Endothelial cell of umbilical vein (primary cell): ENCODE measurements around the gene PLCG2.
"Not testable (repeated sequence)": the region's sequence is repeated elsewhere in the genome, so short reads cannot be mapped to it uniquely, and the experiment has no call there.

Source experiments
- EZH2 ChIP-seq: IDR thresholded peaks from 2 replicates; pipeline ENCODE4 v1.6.1; 2012; ENCODE audit warnings: borderline replicate concordance, low read depth, mild to moderate bottlenecking, moderate library complexity, low read length, inconsistent platforms; ENCODE audit not compliant: severe bottlenecking
- FOS ChIP-seq: IDR thresholded peaks from 2 replicates; pipeline ENCODE4 v1.6.1; 2011; ENCODE audit warnings: mild to moderate bottlenecking, low read length, moderate library complexity, borderline replicate concordance; ENCODE audit not compliant: insufficient read depth
- JUN ChIP-seq: IDR thresholded peaks from 2 replicates; pipeline ENCODE4 v1.6.1; 2011; ENCODE audit warnings: borderline replicate concordance, low read depth; ENCODE audit not compliant: insufficient read length, insufficient read depth
- MYC ChIP-seq: IDR thresholded peaks from one replicate; pipeline ENCODE4 v1.6.1; 2011; ENCODE audit warnings: mild to moderate bottlenecking, low read depth, low read length
- POLR2A ChIP-seq: IDR thresholded peaks from 2 replicates; pipeline ENCODE4 v1.6.1; 2012; ENCODE audit warnings: low read depth, mild to moderate bottlenecking, control low read depth, low read length
- POLR2AphosphoS5 ChIP-seq: IDR thresholded peaks from 2 replicates; pipeline ENCODE4 v1.6.1; 2012; ENCODE audit warnings: low read depth, mild to moderate bottlenecking, control low read depth, low read length, moderate library complexity; ENCODE audit not compliant: insufficient read depth
- TF ChIP-seq, protein P1 (sequence below), 2 donors: IDR thresholded peaks; 1 replicate in 1 of 2; 2 replicates in 1 of 2; pipeline ENCODE4 v1.5.1; 2011; ENCODE audit warnings: low read length in 2 of 2, mild to moderate bottlenecking in 2 of 2, moderate library complexity in 2 of 2, control low read depth in 1 of 2, inconsistent platforms in 1 of 2, low read depth in 1 of 2; ENCODE audit not compliant: insufficient read depth in 1 of 2; ENCODE audit errors: extremely low read depth in 1 of 2
- TF ChIP-seq, protein P2 (sequence below): IDR thresholded peaks from 2 replicates; pipeline ENCODE4 v1.6.1; 2011; ENCODE audit not compliant: insufficient read depth, insufficient read length

DNA sequence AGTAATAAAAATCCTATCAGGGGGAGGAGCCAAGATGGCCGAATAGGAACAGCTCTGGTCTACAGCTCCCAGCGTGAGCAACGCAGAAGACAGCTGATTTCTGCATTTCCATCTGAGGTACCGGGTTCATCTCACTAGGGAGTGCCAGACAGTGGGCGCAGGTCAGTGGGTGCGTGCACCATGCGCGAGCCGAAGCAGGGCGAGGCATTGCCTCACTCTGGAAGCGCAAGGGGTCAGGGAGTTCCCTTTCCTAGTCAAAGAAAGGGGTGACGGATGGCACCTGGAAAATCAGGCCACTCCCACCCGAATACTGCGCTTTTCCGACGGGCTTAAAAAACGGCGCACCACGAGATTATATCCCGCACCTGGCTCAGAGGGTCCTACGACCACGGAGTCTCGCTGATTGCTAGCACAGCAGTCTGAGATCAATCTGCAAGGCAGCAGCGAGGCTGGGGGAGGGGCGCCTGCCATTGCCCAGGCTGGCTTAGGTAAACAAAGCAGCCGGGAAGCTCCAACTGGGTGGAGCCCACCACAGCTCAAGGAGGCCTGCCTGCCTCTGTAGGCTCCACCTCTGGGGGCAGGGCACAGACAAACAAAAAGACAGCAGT lies 198.3 kb downstream of the PLCG2 start:
- TF ChIP-seq, protein P1, sequence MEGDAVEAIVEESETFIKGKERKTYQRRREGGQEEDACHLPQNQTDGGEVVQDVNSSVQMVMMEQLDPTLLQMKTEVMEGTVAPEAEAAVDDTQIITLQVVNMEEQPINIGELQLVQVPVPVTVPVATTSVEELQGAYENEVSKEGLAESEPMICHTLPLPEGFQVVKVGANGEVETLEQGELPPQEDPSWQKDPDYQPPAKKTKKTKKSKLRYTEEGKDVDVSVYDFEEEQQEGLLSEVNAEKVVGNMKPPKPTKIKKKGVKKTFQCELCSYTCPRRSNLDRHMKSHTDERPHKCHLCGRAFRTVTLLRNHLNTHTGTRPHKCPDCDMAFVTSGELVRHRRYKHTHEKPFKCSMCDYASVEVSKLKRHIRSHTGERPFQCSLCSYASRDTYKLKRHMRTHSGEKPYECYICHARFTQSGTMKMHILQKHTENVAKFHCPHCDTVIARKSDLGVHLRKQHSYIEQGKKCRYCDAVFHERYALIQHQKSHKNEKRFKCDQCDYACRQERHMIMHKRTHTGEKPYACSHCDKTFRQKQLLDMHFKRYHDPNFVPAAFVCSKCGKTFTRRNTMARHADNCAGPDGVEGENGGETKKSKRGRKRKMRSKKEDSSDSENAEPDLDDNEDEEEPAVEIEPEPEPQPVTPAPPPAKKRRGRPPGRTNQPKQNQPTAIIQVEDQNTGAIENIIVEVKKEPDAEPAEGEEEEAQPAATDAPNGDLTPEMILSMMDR (IDR thresholded peaks at IDR 0.05; ENCODE audit: extremely low read depth in 1 of 2, insufficient read depth in 1 of 2, low read depth in 1 of 2, low read length in 2 of 2), result not testable (repeated sequence)
- not testable (repeated sequence) for TF ChIP-seq POLR2A, POLR2AphosphoS5, EZH2, MYC, FOS, JUN
- TF ChIP-seq, protein P2, sequence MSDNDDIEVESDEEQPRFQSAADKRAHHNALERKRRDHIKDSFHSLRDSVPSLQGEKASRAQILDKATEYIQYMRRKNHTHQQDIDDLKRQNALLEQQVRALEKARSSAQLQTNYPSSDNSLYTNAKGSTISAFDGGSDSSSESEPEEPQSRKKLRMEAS, result not testable (repeated sequence)
